PFSK-1 (cell line): ENCODE data around the gene SLC22A12. TPM values are rescaled to one million over a fixed set of nuclear protein-coding genes. Genes with fewer than 3 reads are reported as not detected.

Experiments used
- FOXP2 ChIP-seq: optimal IDR thresholded peaks from 2 replicates; pipeline ENCODE3; 2011; ENCODE audit warnings: borderline replicate concordance, control low read depth, inconsistent platforms; ENCODE audit not compliant: insufficient read depth; ENCODE audit errors: extremely low read length, extremely low read depth
- POLR2AphosphoS5 ChIP-seq: IDR thresholded peaks from 2 replicates; pipeline ENCODE4 v1.6.1; 2012; ENCODE audit warnings: low read depth, mild to moderate bottlenecking, control low read depth, low read length, moderate library complexity
- SIN3A ChIP-seq: IDR thresholded peaks from 2 replicates; pipeline ENCODE4 v1.6.1; 2012; ENCODE audit warnings: mild to moderate bottlenecking, low read length, moderate library complexity, borderline replicate concordance; ENCODE audit not compliant: insufficient read depth
- TAF1 ChIP-seq: IDR thresholded peaks from 2 replicates; pipeline ENCODE4 v1.6.1; 2012; ENCODE audit warnings: low read length, control low read depth, borderline replicate concordance; ENCODE audit not compliant: insufficient read depth
- polyA plus RNA-seq: library from polyadenylated mRNA; unstranded; fragments of >200 nt; gene quantifications from one replicate; pipeline ENCODE4 v1.2.1, GENCODE V29; 2012; ENCODE audit warnings: low read depth, missing spikeins; ENCODE audit not compliant: insufficient read length
- TF ChIP-seq, protein P1 (sequence below), 2 experiments: IDR thresholded peaks; 2 replicates each; pipeline versions ENCODE4 v1.6.1 to v1.8.0; 2011 to 2012; ENCODE audit warnings: low read depth in 2 of 2, low read length in 2 of 2, control low read depth in 1 of 2, inconsistent platforms in 1 of 2, mild to moderate bottlenecking in 1 of 2, moderate library complexity in 1 of 2; ENCODE audit not compliant: insufficient read depth in 1 of 2

SLC22A12 gene
- not detected for polyA plus RNA-seq

- TF ChIP-seq FOXP2: no peak
- no peak for TF ChIP-seq SIN3A
- TF ChIP-seq TAF1: no peak
- TF ChIP-seq, protein P1, sequence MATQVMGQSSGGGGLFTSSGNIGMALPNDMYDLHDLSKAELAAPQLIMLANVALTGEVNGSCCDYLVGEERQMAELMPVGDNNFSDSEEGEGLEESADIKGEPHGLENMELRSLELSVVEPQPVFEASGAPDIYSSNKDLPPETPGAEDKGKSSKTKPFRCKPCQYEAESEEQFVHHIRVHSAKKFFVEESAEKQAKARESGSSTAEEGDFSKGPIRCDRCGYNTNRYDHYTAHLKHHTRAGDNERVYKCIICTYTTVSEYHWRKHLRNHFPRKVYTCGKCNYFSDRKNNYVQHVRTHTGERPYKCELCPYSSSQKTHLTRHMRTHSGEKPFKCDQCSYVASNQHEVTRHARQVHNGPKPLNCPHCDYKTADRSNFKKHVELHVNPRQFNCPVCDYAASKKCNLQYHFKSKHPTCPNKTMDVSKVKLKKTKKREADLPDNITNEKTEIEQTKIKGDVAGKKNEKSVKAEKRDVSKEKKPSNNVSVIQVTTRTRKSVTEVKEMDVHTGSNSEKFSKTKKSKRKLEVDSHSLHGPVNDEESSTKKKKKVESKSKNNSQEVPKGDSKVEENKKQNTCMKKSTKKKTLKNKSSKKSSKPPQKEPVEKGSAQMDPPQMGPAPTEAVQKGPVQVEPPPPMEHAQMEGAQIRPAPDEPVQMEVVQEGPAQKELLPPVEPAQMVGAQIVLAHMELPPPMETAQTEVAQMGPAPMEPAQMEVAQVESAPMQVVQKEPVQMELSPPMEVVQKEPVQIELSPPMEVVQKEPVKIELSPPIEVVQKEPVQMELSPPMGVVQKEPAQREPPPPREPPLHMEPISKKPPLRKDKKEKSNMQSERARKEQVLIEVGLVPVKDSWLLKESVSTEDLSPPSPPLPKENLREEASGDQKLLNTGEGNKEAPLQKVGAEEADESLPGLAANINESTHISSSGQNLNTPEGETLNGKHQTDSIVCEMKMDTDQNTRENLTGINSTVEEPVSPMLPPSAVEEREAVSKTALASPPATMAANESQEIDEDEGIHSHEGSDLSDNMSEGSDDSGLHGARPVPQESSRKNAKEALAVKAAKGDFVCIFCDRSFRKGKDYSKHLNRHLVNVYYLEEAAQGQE (IDR thresholded peaks at IDR 0.05; ENCODE audit: insufficient read depth in 1 of 2, low read depth in 2 of 2, low read length in 2 of 2): no peak
- no peak for TF ChIP-seq POLR2AphosphoS5
Measured at GRCh38 chr11:64590763-64591221, at the start of gene SLC22A12. Gene SLC22A12 (plus strand): TSS chr11:64591220. CDS start chr11:64591557, 337 bp downstream.

DNA sequence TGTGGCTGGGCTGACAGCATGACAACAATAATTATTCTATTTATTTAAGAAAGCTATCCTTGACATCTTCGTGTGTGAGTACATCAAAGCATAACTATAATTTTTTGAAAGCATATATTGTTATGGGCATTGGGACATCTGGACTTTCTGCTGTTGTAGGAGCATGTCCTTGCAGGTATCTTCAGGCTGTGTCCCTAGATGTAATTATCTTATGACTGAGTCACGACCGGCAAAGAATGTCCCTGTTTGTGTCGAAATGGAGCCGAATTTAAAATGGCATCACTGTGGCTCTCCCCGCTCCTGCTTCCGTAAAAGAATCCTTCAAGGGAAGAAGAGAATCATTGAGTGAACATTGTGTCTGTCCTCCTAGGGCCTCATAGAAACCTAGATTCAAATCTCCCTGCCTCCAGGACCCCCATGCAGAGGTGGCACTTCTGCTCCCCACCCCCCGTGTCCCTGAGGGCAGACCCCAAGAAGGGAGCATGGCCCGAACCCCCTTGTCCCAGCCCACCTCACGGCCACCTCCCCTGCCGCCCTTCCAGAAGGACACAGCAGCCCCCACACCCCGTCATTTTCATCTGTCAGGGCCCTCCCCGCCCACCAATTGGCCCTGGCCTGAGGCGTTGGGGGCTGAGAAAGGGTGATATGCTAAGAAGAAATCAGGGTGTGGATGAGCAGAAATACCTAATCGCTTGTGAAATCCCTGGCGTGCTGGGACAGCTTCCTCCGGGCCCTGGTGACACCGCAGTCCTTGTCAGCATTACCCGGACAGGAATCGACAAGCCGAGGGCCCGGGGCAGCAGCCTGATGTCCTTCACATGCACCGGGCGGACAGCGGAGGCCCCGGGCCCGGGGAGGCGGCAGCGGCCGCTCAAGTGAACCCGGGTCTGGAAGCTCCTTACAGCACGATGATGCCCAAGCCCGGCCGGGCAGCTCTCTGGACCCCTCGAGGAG lies 48.6 kb upstream of the SLC22A12 start:
- no peak for TF ChIP-seq POLR2AphosphoS5
- no peak for TF ChIP-seq SIN3A

- TF ChIP-seq TAF1: no peak
- TF ChIP-seq SIN3A: no peak
- TF ChIP-seq, protein P1 (IDR thresholded peaks at IDR 0.05; ENCODE audit: insufficient read depth in 1 of 2, low read depth in 2 of 2, low read length in 2 of 2): no peak
- TF ChIP-seq FOXP2: no peak
- TF ChIP-seq POLR2AphosphoS5: no peak
Measured at GRCh38 chr11:64543818-64544217, 47.2 kb upstream of the SLC22A12 start.

DNA sequence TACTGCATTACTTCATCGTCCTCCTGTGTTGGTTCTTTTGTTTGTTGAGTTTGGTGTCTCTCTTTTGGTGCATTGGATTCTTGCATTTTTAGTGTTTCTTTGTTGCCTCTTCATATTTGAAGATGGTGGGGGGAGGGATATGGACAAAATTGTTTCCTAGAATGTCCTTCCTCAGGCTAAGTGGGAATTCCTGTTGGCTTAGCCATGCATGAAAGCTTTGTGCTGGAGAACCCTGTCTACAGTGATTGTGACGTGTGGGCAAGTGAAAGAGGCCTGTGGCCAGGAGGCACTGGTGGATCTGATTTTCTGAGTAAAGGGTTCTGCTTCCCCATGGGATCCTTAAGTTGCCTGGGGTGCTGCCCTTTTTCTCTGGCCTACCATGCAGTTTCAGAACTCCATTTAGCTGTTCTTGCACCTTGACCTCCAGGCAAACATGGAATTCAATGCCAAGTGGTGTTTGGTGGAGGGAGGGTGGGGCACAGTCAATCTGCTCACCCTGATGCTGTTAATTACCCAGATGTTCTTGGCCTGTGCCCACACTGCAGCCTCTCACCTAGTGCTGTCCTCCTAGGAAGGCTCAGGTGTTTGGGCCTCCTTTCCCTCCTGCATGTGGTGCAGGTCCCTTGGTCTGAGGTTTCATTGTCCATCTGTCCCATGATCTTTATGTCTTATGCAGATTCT lies 46.3 kb upstream of the SLC22A12 start:
- TF ChIP-seq, protein P1 (IDR thresholded peaks at IDR 0.05; ENCODE audit: insufficient read depth in 1 of 2, low read depth in 2 of 2, low read length in 2 of 2): no peak
- no peak for TF ChIP-seq SIN3A
- no peak for TF ChIP-seq FOXP2
- TF ChIP-seq POLR2AphosphoS5: no peak
- no peak for TF ChIP-seq TAF1

GRCh38 chr11:64545619-64546018 lies 45.4 kb upstream of the SLC22A12 start:
- TF ChIP-seq SIN3A: no peak
- no peak for TF ChIP-seq TAF1
- TF ChIP-seq FOXP2: no peak
